BLaER1 (cell line): ENCODE data around the gene TMEM250.

Source experiments
- H3K27ac ChIP-seq: shearing (Covaris generic); formaldehyde crosslinking; 2 replicates; pipeline ENCODE4 v1.8.1; 2022
- H3K27me3 ChIP-seq: shearing (Covaris generic); formaldehyde crosslinking; 2 replicates; pipeline ENCODE4 v1.8.1; 2022
- H3K36me3 ChIP-seq: shearing (Covaris generic); formaldehyde crosslinking; 2 replicates; pipeline ENCODE4 v1.8.1; 2022
- H3K4me1 ChIP-seq: shearing (Covaris generic); formaldehyde crosslinking; 2 replicates; pipeline ENCODE4 v1.8.1; 2022
- H3K4me2 ChIP-seq: shearing (Covaris generic); formaldehyde crosslinking; 2 replicates; pipeline ENCODE4 v1.8.1; 2022
- H3K4me3 ChIP-seq: shearing (Covaris generic); formaldehyde crosslinking; 2 replicates; pipeline ENCODE4 v1.8.1; 2022
- H3K9ac ChIP-seq: shearing (Covaris generic); formaldehyde crosslinking; 2 replicates; pipeline ENCODE4 v1.8.1; 2022
- H3K9me3 ChIP-seq: shearing (Covaris generic); formaldehyde crosslinking; 2 replicates; pipeline ENCODE4 v1.8.1; 2022
- H4K20me1 ChIP-seq: shearing (Covaris generic); formaldehyde crosslinking; 2 replicates; pipeline ENCODE4 v1.8.1; 2022
- Cebpa-rat ChIP-seq: shearing (Covaris generic); IDR thresholded peaks from 2 replicates; pipeline ENCODE4 v1.8.1; 2022

The TMEM250 gene

DNA sequence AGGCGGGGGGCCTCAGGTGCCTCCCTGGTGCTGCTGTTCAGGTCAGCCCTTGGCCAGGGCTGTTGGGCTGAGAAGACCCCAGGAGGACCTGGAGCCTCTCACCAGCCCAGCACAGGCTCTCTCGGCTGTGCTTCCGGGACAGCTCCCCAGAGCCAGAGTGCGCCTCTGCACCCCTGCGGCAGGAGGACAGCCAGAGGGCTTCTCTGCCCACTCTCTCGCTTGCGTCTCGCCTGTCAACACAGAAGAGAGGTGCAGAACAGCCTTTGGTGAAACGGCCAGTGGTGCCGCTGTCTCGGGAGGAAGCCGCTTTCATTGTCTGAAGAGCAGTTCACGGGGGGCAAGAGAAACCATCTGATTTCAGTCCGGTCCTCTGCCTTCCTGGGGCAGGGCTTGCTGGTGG lies 19.8 kb downstream of the TMEM250 start:
- TF ChIP-seq Cebpa-rat, result no peak
- Histone ChIP-seq H3K4me2 (peak overlapping the region; percentile 54), H3K36me3 (no peaks in the 10 kb centered on the region), H4K20me1 (peaks cover 7% of the 10 kb centered on the region; the same call in 1 of the 2 replicates), H3K27ac (peak overlapping the region; percentile 2; the same call in 1 of the 2 replicates), H3K9me3 (no peaks in the 10 kb centered on the region), H3K27me3 (peaks cover 50% of the 10 kb centered on the region), H3K9ac (no peak overlapping the region; the same call in 1 of the 2 replicates), H3K4me1 (peaks cover 43% of the 10 kb centered on the region), H3K4me3 (no peak overlapping the region)

DNA sequence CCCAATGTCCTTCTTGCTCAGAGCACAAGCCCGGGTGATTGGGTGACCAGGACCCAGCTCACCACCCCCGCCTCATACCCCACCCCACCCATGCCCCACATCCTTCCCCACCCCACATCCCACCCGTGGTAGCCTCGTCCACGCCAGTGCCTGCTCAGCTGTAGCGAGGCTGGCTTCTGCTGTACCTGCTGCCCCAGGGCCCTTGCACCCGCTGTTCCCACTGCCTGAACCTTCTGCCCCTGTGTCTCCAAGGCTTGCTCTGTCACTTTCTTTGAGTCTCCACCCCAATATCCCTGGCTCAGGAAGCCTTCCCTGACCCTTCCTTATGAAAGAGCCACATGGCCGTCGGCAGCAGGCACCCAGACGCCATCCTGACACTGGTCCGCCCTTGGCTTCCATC lies 20.5 kb downstream of the TMEM250 start:
- peaks cover 38% of the 10 kb centered on the region for H3K4me1 ChIP-seq
- H3K36me3 ChIP-seq, result no peaks in the 10 kb centered on the region
- peaks cover 8% of the 10 kb centered on the region; the same call in 1 of the 2 replicates for H4K20me1 ChIP-seq
- no peak overlapping the region for H3K4me2 ChIP-seq
- H3K27ac ChIP-seq, result no peak overlapping the region
- peaks cover 56% of the 10 kb centered on the region for H3K27me3 ChIP-seq
- TF ChIP-seq Cebpa-rat, result no peak
- no peak overlapping the region for H3K9ac ChIP-seq
- no peak overlapping the region for H3K4me3 ChIP-seq
- H3K9me3 ChIP-seq, result no peaks in the 10 kb centered on the region

- Histone ChIP-seq H4K20me1 (peaks cover 8% of the 10 kb centered on the region; the same call in 1 of the 2 replicates), H3K4me2 (no peak overlapping the region), H3K27ac (no peak overlapping the region), H3K9ac (no peak overlapping the region), H3K4me3 (no peak overlapping the region), H3K9me3 (no peaks in the 10 kb centered on the region), H3K27me3 (peaks cover 71% of the 10 kb centered on the region), H3K4me1 (peaks cover 34% of the 10 kb centered on the region), H3K36me3 (no peaks in the 10 kb centered on the region)
- no peak for TF ChIP-seq Cebpa-rat
These were observed 22.1 kb downstream of the TMEM250 start for GRCh38 chr9:136096505-136097001.

- Histone ChIP-seq H3K9ac (no peak within 1 kb of the TSS), H3K27me3 (peaks cover 71% of the 10 kb centered on the region), H3K9me3 (no peaks in the 10 kb centered on the region), H3K27ac (no peak within 1 kb of the TSS), H3K36me3 (no peaks in the 10 kb centered on the region), H3K4me2 (peak within 1 kb of the TSS; percentile 76), H3K4me3 (peak within 1 kb of the TSS; percentile 64), H4K20me1 (peaks cover 8% of the 10 kb centered on the region; the same call in 1 of the 2 replicates), H3K4me1 (peaks cover 33% of the 10 kb centered on the region)
- no peak for TF ChIP-seq Cebpa-rat
These were observed 23.3 kb downstream of the TMEM250 start, which contains the start of gene NACC2 for GRCh38 chr9:136095070-136096058. Gene NACC2 (minus strand): TSS chr9:136095289. CDS start chr9:136050521, 44,768 bp downstream.

- no peaks in the 10 kb centered on the region for H3K36me3 ChIP-seq
- H3K4me2 ChIP-seq, result peak overlapping the region; percentile 76
- H3K4me1 ChIP-seq, result peaks cover 35% of the 10 kb centered on the region
- peaks cover 8% of the 10 kb centered on the region; the same call in 1 of the 2 replicates for H4K20me1 ChIP-seq
- no peak overlapping the region for H3K27ac ChIP-seq
- peak overlapping the region; percentile 64 for H3K4me3 ChIP-seq
- no peak overlapping the region for H3K9ac ChIP-seq
- peaks cover 71% of the 10 kb centered on the region for H3K27me3 ChIP-seq
- no peaks in the 10 kb centered on the region for H3K9me3 ChIP-seq
- no peak for TF ChIP-seq Cebpa-rat
These were observed 24.4 kb downstream of the TMEM250 start for GRCh38 chr9:136093995-136094881.

- TF ChIP-seq Cebpa-rat, result no peak
- H3K4me1 ChIP-seq, result peaks cover 35% of the 10 kb centered on the region
- no peak overlapping the region for H3K9ac ChIP-seq
- H3K4me3 ChIP-seq, result no peak overlapping the region
- H3K36me3 ChIP-seq, result no peaks in the 10 kb centered on the region
- H3K27me3 ChIP-seq, result peaks cover 65% of the 10 kb centered on the region
- H3K27ac ChIP-seq, result no peak overlapping the region
- H3K9me3 ChIP-seq, result no peaks in the 10 kb centered on the region
- H3K4me2 ChIP-seq, result no peak overlapping the region
- H4K20me1 ChIP-seq, result peaks cover 8% of the 10 kb centered on the region; the same call in 1 of the 2 replicates
These were observed 25.2 kb downstream of the TMEM250 start for GRCh38 chr9:136093346-136093986.

- Histone ChIP-seq H4K20me1 (peaks cover 10% of the 10 kb centered on the region; the same call in 1 of the 2 replicates), H3K4me1 (peaks cover 42% of the 10 kb centered on the region), H3K9me3 (no peaks in the 10 kb centered on the region), H3K4me2 (no peak overlapping the region), H3K4me3 (no peak overlapping the region), H3K36me3 (no peaks in the 10 kb centered on the region), H3K9ac (no peak overlapping the region), H3K27ac (no peak overlapping the region), H3K27me3 (peaks cover 68% of the 10 kb centered on the region)
- no peak for TF ChIP-seq Cebpa-rat
These were observed 25.9 kb downstream of the TMEM250 start for GRCh38 chr9:136092741-136093140.

GRCh38 chr9:136092353-136092650 lies 26.4 kb downstream of the TMEM250 start:
- Histone ChIP-seq H4K20me1 (peaks cover 14% of the 10 kb centered on the region; the same call in 1 of the 2 replicates), H3K4me1 (peaks cover 46% of the 10 kb centered on the region), H3K9ac (no peak overlapping the region), H3K4me2 (no peak overlapping the region), H3K4me3 (no peak overlapping the region), H3K9me3 (no peaks in the 10 kb centered on the region), H3K27ac (no peak overlapping the region), H3K36me3 (no peaks in the 10 kb centered on the region), H3K27me3 (peaks cover 68% of the 10 kb centered on the region)
- TF ChIP-seq Cebpa-rat, result no peak
